Measurements from ENCODE around the gene PLEKHH1.
A peak's percentile ranks its signal among the peaks of the same experiment; 100 is the strongest.

PLEKHH1 gene

GRCh38 chr14:67580336-67581171, 47.5 kb downstream of the PLEKHH1 start:
- H3K27me3 ChIP-seq (replicated peaks), result no peaks in the 10 kb centered on the region
- H3K4me3 ChIP-seq (ENCODE audit: low read depth, low read length), result no peak overlapping the region
- in situ Hi-C loops (cut with HindIII; ENCODE audit: low pct_ligation_motif_present, low sequenced_read_pairs), result no loop called here
- DNase-seq, result no peak
- no peaks in the 10 kb centered on the region for H3K36me3 ChIP-seq (replicated peaks)
- peak; percentile 11 for TF ChIP-seq CTCF (IDR thresholded peaks at IDR 0.05; ENCODE audit: low read depth, low read length, missing control alignments)
- H3K27ac ChIP-seq, result no peak overlapping the region

- no peak for TF ChIP-seq CTCF (IDR thresholded peaks at IDR 0.05; ENCODE audit: low read depth, low read length, missing control alignments)
Measured at GRCh38 chr14:67581643-67582042, 48.6 kb downstream of the PLEKHH1 start.

GRCh38 chr14:67582061-67582460, 49.0 kb downstream of the PLEKHH1 start:
- DNase-seq, result no peak
- no peak overlapping the region for H3K27ac ChIP-seq
- no peaks in the 10 kb centered on the region for H3K36me3 ChIP-seq (replicated peaks)
- in situ Hi-C loops (cut with HindIII; ENCODE audit: low pct_ligation_motif_present, low sequenced_read_pairs), result no loop called here
- TF ChIP-seq CTCF (IDR thresholded peaks at IDR 0.05; ENCODE audit: low read depth, low read length, missing control alignments), result peak; percentile 6
- no peak overlapping the region for H3K4me3 ChIP-seq (ENCODE audit: low read depth, low read length)
- H3K27me3 ChIP-seq (replicated peaks), result no peaks in the 10 kb centered on the region

More at GRCh38 chr14:67581643-67582042, 48.6 kb downstream of the PLEKHH1 start:
- no peaks in the 10 kb centered on the region for H3K27me3 ChIP-seq (replicated peaks)
- no peaks in the 10 kb centered on the region for H3K36me3 ChIP-seq (replicated peaks)
- no peak for DNase-seq
- no peak overlapping the region for H3K27ac ChIP-seq
- in situ Hi-C loops (cut with HindIII; ENCODE audit: low pct_ligation_motif_present, low sequenced_read_pairs), result no loop called here
- H3K4me3 ChIP-seq (ENCODE audit: low read depth, low read length), result no peak overlapping the region

GRCh38 chr14:67583711-67584644, 50.9 kb downstream of the PLEKHH1 start:
- in situ Hi-C loops (cut with HindIII; ENCODE audit: low pct_ligation_motif_present, low sequenced_read_pairs), result no loop called here
- H3K4me3 ChIP-seq (ENCODE audit: low read depth, low read length), result no peak overlapping the region
- peak; percentile 43 for DNase-seq

GRCh38 chr14:67584978-67585377, 51.9 kb downstream of the PLEKHH1 start:
- no peaks in the 10 kb centered on the region for H3K36me3 ChIP-seq (replicated peaks)
- H3K27me3 ChIP-seq (replicated peaks), result no peaks in the 10 kb centered on the region
- no peak for TF ChIP-seq CTCF (IDR thresholded peaks at IDR 0.05; ENCODE audit: low read depth, low read length, missing control alignments)
- H3K27ac ChIP-seq, result no peak overlapping the region
- in situ Hi-C loops (cut with HindIII; ENCODE audit: low pct_ligation_motif_present, low sequenced_read_pairs), result no loop called here
- DNase-seq, result no peak
- H3K4me3 ChIP-seq (ENCODE audit: low read depth, low read length), result no peak overlapping the region

More at GRCh38 chr14:67583711-67584644, 50.9 kb downstream of the PLEKHH1 start:
- no peak overlapping the region for H3K27ac ChIP-seq
- peak; percentile 86 for TF ChIP-seq CTCF (IDR thresholded peaks at IDR 0.05; ENCODE audit: low read depth, low read length, missing control alignments)
- no peaks in the 10 kb centered on the region for H3K36me3 ChIP-seq (replicated peaks)
- no peaks in the 10 kb centered on the region for H3K27me3 ChIP-seq (replicated peaks)

Data from brain microvascular endothelial cell (primary cell).